Kidney epithelial cell (primary cell): ENCODE results near the gene CYGB. TPM values are rescaled to one million over a fixed set of nuclear protein-coding genes. Genes with fewer than 3 reads are reported as not detected.

Experiments
- DNase-seq: peaks from one replicate; pipeline ENCODE4 v3.0.0-alpha.2; 2010; ENCODE audit warnings: low read depth
- H3K27me3 ChIP-seq: 2 replicates; pipeline ENCODE4 v1.6.0; 2011; ENCODE audit warnings: low read length; ENCODE audit not compliant: control insufficient read depth, insufficient read depth
- H3K36me3 ChIP-seq: 2 replicates; pipeline ENCODE4 v1.5.1; 2011; ENCODE audit warnings: low read length; ENCODE audit not compliant: control insufficient read depth, insufficient read depth
- H3K4me3 ChIP-seq: 2 replicates; pipeline ENCODE4 v1.5.1; 2011; ENCODE audit warnings: low read depth, mild to moderate bottlenecking, control low read depth, low read length
- total RNA-seq: library from RNA; depleted of rRNA; stranded (reverse); fragments of >200 nt; gene quantifications from 2 replicates; pipeline ENCODE4 v1.2.3, GENCODE V29; 2015
- TF ChIP-seq, protein P1 (sequence below): IDR thresholded peaks from 2 replicates; pipeline ENCODE4 v1.5.1; 2011; ENCODE audit warnings: mild to moderate bottlenecking, moderate library complexity, low read length, control low read depth, inconsistent platforms; ENCODE audit not compliant: insufficient read depth, poor library complexity, severe bottlenecking

CYGB gene
- total RNA-seq, 1 donor from 2014 or later, result 16.9 TPM

DNA sequence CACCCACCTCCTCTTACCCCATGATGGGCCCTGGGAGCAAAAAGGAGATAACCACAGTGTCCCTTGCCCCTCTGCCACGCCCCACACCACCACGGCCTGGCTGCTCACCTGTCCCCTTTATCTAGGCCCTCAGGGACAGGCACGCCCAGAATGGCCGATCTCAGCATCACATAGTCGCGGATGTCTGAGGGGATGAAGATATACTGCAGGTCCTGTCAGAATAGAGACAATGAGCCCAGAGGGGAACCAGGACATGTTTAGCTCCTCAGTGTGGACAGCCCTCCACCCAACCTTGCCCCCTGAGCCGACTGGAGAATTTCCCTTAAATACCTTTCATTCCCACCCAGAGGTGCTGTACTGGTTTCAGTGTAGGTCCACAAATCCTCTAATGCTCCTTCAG, 32.9 kb upstream of the CYGB start:
- H3K4me3 ChIP-seq, result no peak overlapping the region
- TF ChIP-seq, protein P1, sequence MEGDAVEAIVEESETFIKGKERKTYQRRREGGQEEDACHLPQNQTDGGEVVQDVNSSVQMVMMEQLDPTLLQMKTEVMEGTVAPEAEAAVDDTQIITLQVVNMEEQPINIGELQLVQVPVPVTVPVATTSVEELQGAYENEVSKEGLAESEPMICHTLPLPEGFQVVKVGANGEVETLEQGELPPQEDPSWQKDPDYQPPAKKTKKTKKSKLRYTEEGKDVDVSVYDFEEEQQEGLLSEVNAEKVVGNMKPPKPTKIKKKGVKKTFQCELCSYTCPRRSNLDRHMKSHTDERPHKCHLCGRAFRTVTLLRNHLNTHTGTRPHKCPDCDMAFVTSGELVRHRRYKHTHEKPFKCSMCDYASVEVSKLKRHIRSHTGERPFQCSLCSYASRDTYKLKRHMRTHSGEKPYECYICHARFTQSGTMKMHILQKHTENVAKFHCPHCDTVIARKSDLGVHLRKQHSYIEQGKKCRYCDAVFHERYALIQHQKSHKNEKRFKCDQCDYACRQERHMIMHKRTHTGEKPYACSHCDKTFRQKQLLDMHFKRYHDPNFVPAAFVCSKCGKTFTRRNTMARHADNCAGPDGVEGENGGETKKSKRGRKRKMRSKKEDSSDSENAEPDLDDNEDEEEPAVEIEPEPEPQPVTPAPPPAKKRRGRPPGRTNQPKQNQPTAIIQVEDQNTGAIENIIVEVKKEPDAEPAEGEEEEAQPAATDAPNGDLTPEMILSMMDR, result no peak
- no peaks in the 10 kb centered on the region for H3K27me3 ChIP-seq
- DNase-seq, result no peak
- no peaks in the 10 kb centered on the region for H3K36me3 ChIP-seq

DNA sequence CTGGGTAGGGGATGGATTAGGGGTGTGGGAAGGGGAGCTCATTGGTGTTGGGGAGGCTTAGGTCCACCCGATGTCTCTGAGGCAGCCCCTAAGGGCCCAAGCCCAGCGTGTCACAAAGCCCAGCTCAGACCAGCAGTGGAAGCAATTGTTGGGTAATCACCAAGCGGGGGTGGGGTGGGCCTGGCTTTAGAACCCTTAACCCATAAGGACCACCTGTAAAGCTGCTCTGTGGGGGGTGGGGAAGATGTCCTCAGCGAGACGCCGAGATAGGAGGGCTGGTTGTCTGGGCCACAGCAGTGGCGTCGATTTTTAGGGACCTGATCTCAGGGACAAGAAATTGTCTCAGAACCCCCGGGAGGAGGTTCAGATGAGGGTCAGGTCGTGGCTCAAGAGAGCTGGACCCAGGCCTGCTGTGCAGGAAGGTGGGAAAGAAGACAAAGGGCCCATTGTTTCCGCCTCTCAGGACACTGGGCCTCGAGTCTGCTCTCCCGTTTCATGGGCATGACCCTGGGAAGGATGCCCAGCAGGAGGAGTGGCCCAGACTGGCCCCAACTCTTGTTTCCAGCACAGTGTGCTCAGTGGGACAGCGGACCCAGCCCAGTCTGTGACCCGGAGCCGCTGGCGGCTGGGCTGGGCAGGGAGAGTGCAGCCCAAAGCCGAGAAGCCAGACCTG, 32.2 kb upstream of the CYGB start:
- TF ChIP-seq, protein P1, result no peak
- Histone ChIP-seq H3K4me3 (no peak overlapping the region), H3K27me3 (no peaks in the 10 kb centered on the region), H3K36me3 (no peaks in the 10 kb centered on the region)
- no peak for DNase-seq

DNA sequence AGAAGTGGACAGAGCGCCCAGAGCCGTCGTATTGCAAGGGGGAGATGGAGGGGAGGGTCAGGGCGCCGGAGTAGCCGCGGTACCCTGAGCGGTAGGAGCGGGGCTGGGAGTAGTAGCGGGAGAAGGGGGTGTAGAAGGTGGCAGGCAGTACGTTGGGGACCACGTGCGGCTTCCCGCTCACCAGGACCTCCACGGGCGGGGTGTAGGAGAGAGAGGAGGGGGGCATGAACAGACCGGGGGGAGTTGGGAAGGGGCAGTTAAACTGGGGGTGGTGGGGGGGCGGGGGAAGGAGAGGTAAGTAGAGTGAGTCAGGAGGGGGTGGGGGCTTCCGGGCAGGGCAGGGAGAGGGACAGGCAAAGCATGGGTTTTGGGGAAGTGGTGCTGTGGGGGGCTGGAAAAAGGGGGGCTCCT, 31.3 kb upstream of the CYGB start:
- TF ChIP-seq, protein P1, result no peak
- Histone ChIP-seq H3K27me3 (no peaks in the 10 kb centered on the region), H3K36me3 (no peaks in the 10 kb centered on the region), H3K4me3 (no peak overlapping the region)
- no peak for DNase-seq

DNA sequence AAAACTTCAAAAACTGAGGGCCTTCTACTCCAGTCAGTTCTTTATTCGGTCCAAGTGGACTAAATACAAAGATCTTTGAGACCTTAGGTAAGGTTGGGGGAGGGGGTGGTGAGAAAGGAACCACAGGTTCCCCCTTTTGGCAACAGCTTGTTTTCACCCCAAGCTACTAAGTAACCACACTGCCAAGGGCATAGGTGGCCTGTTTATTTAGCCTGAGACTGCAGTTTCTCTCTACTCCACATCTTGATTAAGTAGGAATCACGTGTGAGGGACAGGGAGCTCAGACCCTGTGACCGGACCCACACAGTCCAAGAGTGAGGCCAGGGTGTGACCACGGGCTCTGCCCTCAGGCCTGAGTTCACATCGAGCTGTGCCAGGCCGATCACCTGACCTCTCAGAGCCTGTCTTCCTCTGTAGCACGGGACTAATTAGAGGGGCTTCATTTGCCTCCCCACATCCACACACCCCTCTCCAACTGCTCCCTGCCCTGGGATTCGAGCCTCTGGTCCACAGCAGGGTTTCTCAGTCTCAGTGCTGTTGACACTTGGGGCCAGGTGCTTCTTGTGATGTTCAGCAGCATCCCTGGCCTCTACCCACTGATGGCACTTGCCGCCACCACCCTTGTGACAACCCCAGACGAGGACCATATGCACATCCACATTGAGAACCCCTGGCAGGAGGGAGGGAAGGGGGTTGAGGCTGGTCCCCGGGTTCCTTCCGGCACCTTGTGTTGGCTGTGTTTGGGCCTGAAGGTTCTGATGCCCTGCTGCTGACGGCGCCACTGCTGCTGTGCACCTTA, 30.3 kb upstream of the CYGB start:
- Histone ChIP-seq H3K36me3 (no peaks in the 10 kb centered on the region), H3K4me3 (no peak overlapping the region), H3K27me3 (no peaks in the 10 kb centered on the region)
- TF ChIP-seq, protein P1, result no peak
- no peak for DNase-seq

GRCh38 chr17:76566988-76567431, 29.5 kb upstream of the CYGB start:
- TF ChIP-seq, protein P1, result no peak
- no peaks in the 10 kb centered on the region for H3K27me3 ChIP-seq
- H3K36me3 ChIP-seq, result no peaks in the 10 kb centered on the region
- no peak overlapping the region for H3K4me3 ChIP-seq
- DNase-seq, result no peak
